H1 (cell line): Measurements from ENCODE around the gene NTN4.

ENCODE experiments used
- CEBPB ChIP-seq: IDR thresholded peaks from 2 replicates; pipeline ENCODE4 v1.6.1; 2012; ENCODE audit warnings: low read depth, low read length
- CHD1 ChIP-seq: IDR thresholded peaks from 2 replicates; pipeline ENCODE4 v1.6.1; 2012; ENCODE audit warnings: low read depth, low read length, improper control_type of control experiment
- CTCF ChIP-seq, 3 experiments: IDR thresholded peaks; 1 replicate in 2 of 3; 2 replicates in 1 of 3; pipeline versions ENCODE4 v1.5.1 to v1.6.1; 2011; ENCODE audit warnings: low read length in 3 of 3, mild to moderate bottlenecking in 3 of 3, inconsistent platforms in 2 of 3, low read depth in 1 of 3, moderate library complexity in 1 of 3; ENCODE audit not compliant: insufficient read depth in 1 of 3; ENCODE audit errors: control extremely low read depth in 1 of 3
- EZH2 ChIP-seq: fragments of 200-600 bp; sonication (generic); IDR thresholded peaks from 2 replicates; pipeline ENCODE4 v1.7.1; 2012; ENCODE audit warnings: low read depth, mild to moderate bottlenecking, moderate library complexity, low read length, inconsistent platforms; ENCODE audit not compliant: severe bottlenecking
- JUN ChIP-seq: IDR thresholded peaks from 2 replicates; pipeline ENCODE4 v1.6.1; 2011; ENCODE audit warnings: low read depth, mild to moderate bottlenecking, improper control_type of control experiment, low read length
- SAP30 ChIP-seq: fragments of 300-600 bp; sonication (generic); IDR thresholded peaks from 2 replicates; pipeline ENCODE4 v1.7.1; 2012; ENCODE audit warnings: low read length, moderate library complexity, mild to moderate bottlenecking, inconsistent platforms; ENCODE audit not compliant: insufficient read depth, insufficient replicate concordance
- SIX5 ChIP-seq: IDR thresholded peaks from 2 replicates; pipeline ENCODE4 v1.6.1; 2011; ENCODE audit warnings: mild to moderate bottlenecking, low read depth, low read length
- TEAD4 ChIP-seq: IDR thresholded peaks from 2 replicates; pipeline ENCODE4 v1.6.1; 2012; ENCODE audit warnings: low read depth, low read length, inconsistent platforms, mixed read lengths
- ZNF274 ChIP-seq: IDR thresholded peaks from 2 replicates; pipeline ENCODE4 v1.7.0; 2012; ENCODE audit warnings: low read length, borderline replicate concordance; ENCODE audit errors: extremely low read depth

- TF ChIP-seq SIX5, result no peak
- TF ChIP-seq EZH2, result no peak
- no peak for TF ChIP-seq SAP30
- no peak for TF ChIP-seq TEAD4
- no peak for TF ChIP-seq CTCF (IDR thresholded peaks at IDR 0.05; ENCODE audit: control extremely low read depth in 1 of 3, insufficient read depth in 1 of 3, low read depth in 1 of 3, low read length in 3 of 3)
- TF ChIP-seq JUN, result no peak
- no peak for TF ChIP-seq CEBPB
- TF ChIP-seq ZNF274, result no peak
- TF ChIP-seq CHD1, result no peak
Measured at GRCh38 chr12:95614390-95614982, 176.1 kb downstream of the NTN4 start.
